Upper lobe of left lung (tissue), 6 donors: ENCODE results near the gene LRRC31. TPM values are rescaled to one million over a fixed set of nuclear protein-coding genes. Genes with fewer than 3 reads are reported as not detected.

Experiments
- ATAC-seq, 2 donors: fragments of 200-7000 bp; cut with Tn5 transposase; one replicate each; pipeline ENCODE4 v1.9.1; 2022; ENCODE audit warnings: mild to moderate bottlenecking in 2 of 2, moderate library complexity in 2 of 2; ENCODE audit not compliant: low FRiP score in 2 of 2
- DNase-seq, 2 donors: peaks; one replicate each; pipeline ENCODE4 v3.0.0-alpha.2; 2019 to 2020
- H3K27ac ChIP-seq, 4 donors: fragments of 200-600 bp; sonication (generic); one replicate each; pipeline ENCODE4 v1.5.1; 2016 to 2019
- H3K27me3 ChIP-seq, 4 donors: fragments of 200-600 bp; sonication (generic); one replicate each; pipeline ENCODE4 v1.5.1; 2017 to 2019
- H3K36me3 ChIP-seq, 4 donors: fragments of 200-600 bp; sonication (generic); one replicate each; pipeline ENCODE4 v1.5.1; 2016 to 2019
- H3K4me1 ChIP-seq, 4 donors: fragments of 200-600 bp; sonication (generic); one replicate each; pipeline ENCODE4 v1.5.1; 2018 to 2019
- H3K4me3 ChIP-seq, 4 donors: fragments of 200-600 bp; sonication (generic); one replicate each; pipeline ENCODE4 v1.5.1; 2017 to 2019; ENCODE audit warnings: mild to moderate bottlenecking in 2 of 4, moderate library complexity in 1 of 4
- H3K9me3 ChIP-seq, 4 donors: fragments of 200-600 bp; sonication (generic); one replicate each; pipeline ENCODE4 v1.5.1; 2018 to 2019
- CTCF ChIP-seq, 6 experiments: fragments of 450-650 bp in 4 of 6; fragments of 200-600 bp in 2 of 6; sonication (generic) in 2 of 6; IDR thresholded peaks; one replicate each; pipeline ENCODE4 v1.5.1; 2016 to 2019; ENCODE audit warnings: antibody characterized with exemption in 6 of 6
- EP300 ChIP-seq, 4 donors: sonication (generic); formaldehyde crosslinking; IDR thresholded peaks; one replicate each; pipeline ENCODE4 v1.5.1; 2017; ENCODE audit warnings: antibody characterized with exemption in 4 of 4, control low read depth in 2 of 4
- POLR2A ChIP-seq, 4 donors: fragments of 450-650 bp; IDR thresholded peaks; one replicate each; pipeline ENCODE4 v1.5.1; 2016 to 2017; ENCODE audit warnings: antibody characterized with exemption in 4 of 4, mild to moderate bottlenecking in 2 of 4
- POLR2AphosphoS5 ChIP-seq, 2 donors: sonication (generic); formaldehyde crosslinking; IDR thresholded peaks; one replicate each; pipeline ENCODE4 v1.5.1; 2017; ENCODE audit warnings: antibody characterized with exemption in 2 of 2
- WGBS, 2 donors: methylation state at CpG; one replicate each; pipeline ENCODE4 v1.1.5; 2017 to 2018; 5-methylcytosine and 5-hydroxymethylcytosine counted together
- total RNA-seq, 6 donors: library from RNA; depleted of rRNA in 4 of 6; stranded (reverse); fragments of >200 nt in 4 of 6; gene quantifications; one replicate each; pipeline versions ENCODE4 v1.1.0 to v1.2.1, GENCODE V29; 2016 to 2021
- donor health status: DM: no; HTN: no; CAD: no; lungs with moderate emphysema.
- donor health status: DM: no; HTN: yes; CAD: no; lungs with severe emphysema.

Gene LRRC31
- total RNA-seq, 6 donors from 2014 or later, result 0.34 to 5.6 (median 1.3) TPM

GRCh38 chr3:169865176-169865767, 4.5 kb downstream of the LRRC31 start:
- Histone ChIP-seq H3K27ac (no peak overlapping the region), H3K4me1 (peaks cover 4 to 15% (median 5%) of the 10 kb centered on the region in 4 donors), H3K4me3 (no peak overlapping the region), H3K36me3 (no peaks in the 10 kb centered on the region), H3K27me3 (no peaks in the 10 kb centered on the region), H3K9me3 (no peaks in the 10 kb centered on the region)
- ATAC-seq (peak in 1 of 2 donors; percentile 40), DNase-seq (no peak)
- no peak for TF ChIP-seq POLR2AphosphoS5 (IDR thresholded peaks at IDR 0.05)
- no peak for TF ChIP-seq EP300 (IDR thresholded peaks at IDR 0.05)
- no peak for TF ChIP-seq POLR2A (IDR thresholded peaks at IDR 0.05)
- TF ChIP-seq CTCF (IDR thresholded peaks at IDR 0.05), result no peak
- WGBS, 2 donors, result 41 to 58% methylated on average over 12 of the region's 12 CpGs

- peaks cover 0 to 14% (median 5%) of the 10 kb centered on the region in 4 donors for H3K4me1 ChIP-seq
- no peak overlapping the region for H3K4me3 ChIP-seq
- 73 to 88% methylated on average over 2 of the region's 2 CpGs for WGBS, 2 donors
- H3K36me3 ChIP-seq, result no peaks in the 10 kb centered on the region
- no peaks in the 10 kb centered on the region for H3K9me3 ChIP-seq
- no peak overlapping the region for H3K27ac ChIP-seq
- DNase-seq (no peak), ATAC-seq (no peak)
- H3K27me3 ChIP-seq, result no peaks in the 10 kb centered on the region
- TF ChIP-seq POLR2AphosphoS5 (IDR thresholded peaks at IDR 0.05), result no peak
Measured at GRCh38 chr3:169864270-169864669, 5.5 kb downstream of the LRRC31 start.

- TF ChIP-seq POLR2A (IDR thresholded peaks at IDR 0.05), result no peak
- TF ChIP-seq EP300 (IDR thresholded peaks at IDR 0.05), result no peak
- peak; percentile 79 to 94 (median 88) for TF ChIP-seq CTCF (IDR thresholded peaks at IDR 0.05)
- TF ChIP-seq POLR2AphosphoS5 (IDR thresholded peaks at IDR 0.05), result peak in 1 of 2 donors; percentile 20
- ATAC-seq, result peak; percentile 89 to 91
- WGBS, 2 donors, result 0 to 5% methylated on average over 6 of the region's 6 CpGs
- no peaks in the 10 kb centered on the region for H3K36me3 ChIP-seq
- H3K9me3 ChIP-seq, result no peaks in the 10 kb centered on the region
- H3K4me1 ChIP-seq, result peaks cover 0 to 14% (median 5%) of the 10 kb centered on the region in 4 donors
- DNase-seq, result peak in 1 of 2 donors; percentile 69
- no peaks in the 10 kb centered on the region for H3K27me3 ChIP-seq
- H3K4me3 ChIP-seq, result no peak overlapping the region
- H3K27ac ChIP-seq, result no peak overlapping the region
Measured at GRCh38 chr3:169863458-169863899, 6.3 kb downstream of the LRRC31 start.

- Histone ChIP-seq H3K4me3 (no peak overlapping the region), H3K36me3 (no peaks in the 10 kb centered on the region), H3K27ac (no peak overlapping the region), H3K27me3 (no peaks in the 10 kb centered on the region), H3K4me1 (peaks cover 0 to 14% (median 5%) of the 10 kb centered on the region in 4 donors), H3K9me3 (no peaks in the 10 kb centered on the region)
- 80 to 83% methylated on average over 5 of the region's 5 CpGs for WGBS, 2 donors
- TF ChIP-seq POLR2A (IDR thresholded peaks at IDR 0.05) (no peak), POLR2AphosphoS5 (IDR thresholded peaks at IDR 0.05) (no peak), CTCF (IDR thresholded peaks at IDR 0.05) (no peak), EP300 (IDR thresholded peaks at IDR 0.05) (no peak)
- no peak for ATAC-seq
- no peak for DNase-seq
Measured at GRCh38 chr3:169861871-169862270, 7.9 kb downstream of the LRRC31 start.

GRCh38 chr3:169857811-169858210, 11.9 kb downstream of the LRRC31 start:
- no peak for ATAC-seq
- no peaks in the 10 kb centered on the region for H3K36me3 ChIP-seq
- 81 to 93% methylated on average over 2 of the region's 2 CpGs for WGBS, 2 donors
- H3K27me3 ChIP-seq, result no peaks in the 10 kb centered on the region
- no peak for DNase-seq
- TF ChIP-seq POLR2AphosphoS5 (IDR thresholded peaks at IDR 0.05) (no peak), EP300 (IDR thresholded peaks at IDR 0.05) (no peak), CTCF (IDR thresholded peaks at IDR 0.05) (no peak), POLR2A (IDR thresholded peaks at IDR 0.05) (no peak)
- no peaks in the 10 kb centered on the region for H3K9me3 ChIP-seq
- H3K4me3 ChIP-seq, result no peak overlapping the region
- H3K27ac ChIP-seq, result no peak overlapping the region
- H3K4me1 ChIP-seq, result no peaks in the 10 kb centered on the region
